ENCODE results near the gene DYNLL2. TPM values are rescaled to one million over a fixed set of nuclear protein-coding genes. Genes with fewer than 3 reads are reported as not detected.
"Not testable (repeated sequence)": the region's sequence is repeated elsewhere in the genome, so short reads cannot be mapped to it uniquely, and the experiment has no call there.

Gene DYNLL2
- polyA plus RNA-seq, 1 of the 3 experiments (the other 2 are of a cell fraction): 27.0 TPM

GRCh38 chr17:58072862-58073261 is 10.4 kb upstream of the DYNLL2 start (continued):
- no peak for TF ChIP-seq REST (IDR thresholded peaks at IDR 0.05; ENCODE audit: low read depth, low read length)
- no peak for TF ChIP-seq RAD21 (IDR thresholded peaks at IDR 0.05; ENCODE audit: low read length)
- no peak for TF ChIP-seq NFIC (IDR thresholded peaks at IDR 0.05; ENCODE audit: borderline replicate concordance)
- TF ChIP-seq TEAD4 (IDR thresholded peaks at IDR 0.05; ENCODE audit: borderline replicate concordance, insufficient read depth): no peak
- TF ChIP-seq SIN3A (IDR thresholded peaks at IDR 0.05; ENCODE audit: borderline replicate concordance, low read depth, low read length): no peak
- TF ChIP-seq CTCF (IDR thresholded peaks at IDR 0.05): no peak
- no peak for TF ChIP-seq USF2 (IDR thresholded peaks at IDR 0.05; ENCODE audit: borderline replicate concordance, low read depth, low read length)

- H3F3A ChIP-seq (replicated peaks; ENCODE audit: insufficient read depth); H3K79me2 ChIP-seq (ENCODE audit: insufficient read depth); H3K4me2 ChIP-seq; POLR2A ChIA-PET; H3K9ac ChIP-seq; H3K9me2 ChIP-seq; H3K27ac ChIP-seq (ENCODE audit: low read depth in 2 of 2, low read length in 1 of 2); H2AFZ ChIP-seq (ENCODE audit: low read depth); H3K9me3 ChIP-seq; H3K4me3 ChIP-seq (ENCODE audit: low read depth in 2 of 2, low read length in 1 of 2); CTCF ChIA-PET; H3K36me3 ChIP-seq (replicated peaks in 1 of 2; ENCODE audit: control insufficient read depth in 1 of 2, insufficient read depth in 2 of 2, low read length in 1 of 2); H3K4me1 ChIP-seq (ENCODE audit: control insufficient read depth in 1 of 2, insufficient read depth in 2 of 2, low read depth in 1 of 2, low read length in 1 of 2); DNase-seq; H4K20me1 ChIP-seq (ENCODE audit: insufficient read depth): not testable (repeated sequence)
- WGBS (ENCODE audit: low lambda C conversion rate): 51% methylated on average over 7 of the region's 7 CpGs
- H3K27me3 ChIP-seq (ENCODE audit: insufficient read depth): peaks cover 27% of the 10 kb centered on the region
Measured at GRCh38 chr17:58073266-58073665, 10.0 kb upstream of the DYNLL2 start.

GRCh38 chr17:58074406-58074805 is 8.8 kb upstream of the DYNLL2 start:
- H3K9me3 ChIP-seq; H3F3A ChIP-seq (replicated peaks; ENCODE audit: insufficient read depth); H3K4me2 ChIP-seq; H3K9me2 ChIP-seq; DNase-seq; H3K4me1 ChIP-seq (ENCODE audit: control insufficient read depth in 1 of 2, insufficient read depth in 2 of 2, low read depth in 1 of 2, low read length in 1 of 2); H3K79me2 ChIP-seq (ENCODE audit: insufficient read depth); H3K9ac ChIP-seq; CTCF ChIA-PET; POLR2A ChIA-PET; H3K4me3 ChIP-seq (ENCODE audit: low read depth in 2 of 2, low read length in 1 of 2); H2AFZ ChIP-seq (ENCODE audit: low read depth); H3K36me3 ChIP-seq (replicated peaks in 1 of 2; ENCODE audit: control insufficient read depth in 1 of 2, insufficient read depth in 2 of 2, low read length in 1 of 2); H4K20me1 ChIP-seq (ENCODE audit: insufficient read depth); H3K27ac ChIP-seq (ENCODE audit: low read depth in 2 of 2, low read length in 1 of 2): not testable (repeated sequence)
- H3K27me3 ChIP-seq (ENCODE audit: insufficient read depth): peaks cover 25% of the 10 kb centered on the region; the same call in 1 of the 2 replicates
- WGBS (ENCODE audit: low lambda C conversion rate): 88% methylated on average over 4 of the region's 28 CpGs

Data from SK-N-SH (cell line).